Esophagus squamous epithelium (tissue), 4 donors: ENCODE results near the gene DBP.

Source experiments
- POLR2A ChIP-seq, 4 donors: fragments of 450-650 bp; IDR thresholded peaks; one replicate each; pipeline ENCODE4 v1.6.1; 2017; ENCODE audit warnings: antibody characterized with exemption in 4 of 4, mild to moderate bottlenecking in 4 of 4, moderate library complexity in 3 of 4
- TF ChIP-seq, protein P1 (sequence below), 6 experiments: fragments of 450-650 bp in 4 of 6; fragments of 200-600 bp in 2 of 6; sonication (generic) in 2 of 6; IDR thresholded peaks; one replicate each; pipeline ENCODE4 v1.5.1; 2016 to 2019; ENCODE audit warnings: antibody characterized with exemption in 6 of 6, mild to moderate bottlenecking in 4 of 6, moderate library complexity in 4 of 6

DNA sequence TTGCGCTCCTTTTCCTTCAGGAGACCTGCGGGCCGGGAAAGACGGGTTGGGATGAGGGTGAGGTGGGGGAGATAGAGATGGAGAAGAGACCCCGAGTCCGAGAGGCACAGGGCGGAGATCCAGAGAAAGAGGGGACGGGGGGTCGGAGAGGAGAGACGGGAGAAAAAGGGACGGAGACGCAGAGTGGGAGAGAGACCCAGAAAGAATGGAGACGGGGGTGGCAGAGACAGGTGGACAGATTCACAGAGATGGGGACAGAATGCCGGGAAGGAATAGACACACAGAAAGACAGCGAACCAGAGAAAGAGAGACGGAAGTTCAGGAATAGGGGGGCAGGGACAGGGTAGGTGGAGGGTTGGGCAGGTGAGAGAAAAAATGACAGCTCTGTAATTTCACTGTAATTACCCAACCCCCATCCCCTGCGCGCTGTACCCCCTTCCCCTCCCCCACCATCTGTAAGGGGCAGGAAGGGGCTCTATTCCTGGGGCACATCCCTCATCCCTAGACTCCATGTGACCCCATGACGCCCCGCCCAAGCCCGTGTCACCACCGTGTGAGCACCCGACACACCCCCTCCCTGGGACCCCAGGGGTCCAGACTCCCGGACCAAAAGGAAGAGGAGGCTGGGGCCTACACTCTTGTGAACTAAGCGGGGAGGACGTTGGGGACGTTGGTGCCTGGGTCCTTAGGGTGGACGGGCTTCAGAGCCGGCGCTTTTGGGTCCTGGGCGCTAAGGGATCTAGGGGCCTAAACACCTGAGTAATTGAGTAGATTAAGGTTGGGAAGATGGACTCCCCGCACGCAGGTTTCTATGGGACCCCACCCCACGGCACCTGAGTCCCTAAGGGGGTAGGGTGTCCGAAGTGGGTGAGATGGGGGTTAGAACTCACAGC is 967 bp downstream of the DBP start:
- TF ChIP-seq, protein P1, sequence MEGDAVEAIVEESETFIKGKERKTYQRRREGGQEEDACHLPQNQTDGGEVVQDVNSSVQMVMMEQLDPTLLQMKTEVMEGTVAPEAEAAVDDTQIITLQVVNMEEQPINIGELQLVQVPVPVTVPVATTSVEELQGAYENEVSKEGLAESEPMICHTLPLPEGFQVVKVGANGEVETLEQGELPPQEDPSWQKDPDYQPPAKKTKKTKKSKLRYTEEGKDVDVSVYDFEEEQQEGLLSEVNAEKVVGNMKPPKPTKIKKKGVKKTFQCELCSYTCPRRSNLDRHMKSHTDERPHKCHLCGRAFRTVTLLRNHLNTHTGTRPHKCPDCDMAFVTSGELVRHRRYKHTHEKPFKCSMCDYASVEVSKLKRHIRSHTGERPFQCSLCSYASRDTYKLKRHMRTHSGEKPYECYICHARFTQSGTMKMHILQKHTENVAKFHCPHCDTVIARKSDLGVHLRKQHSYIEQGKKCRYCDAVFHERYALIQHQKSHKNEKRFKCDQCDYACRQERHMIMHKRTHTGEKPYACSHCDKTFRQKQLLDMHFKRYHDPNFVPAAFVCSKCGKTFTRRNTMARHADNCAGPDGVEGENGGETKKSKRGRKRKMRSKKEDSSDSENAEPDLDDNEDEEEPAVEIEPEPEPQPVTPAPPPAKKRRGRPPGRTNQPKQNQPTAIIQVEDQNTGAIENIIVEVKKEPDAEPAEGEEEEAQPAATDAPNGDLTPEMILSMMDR (IDR thresholded peaks at IDR 0.05): no peak
- TF ChIP-seq POLR2A (IDR thresholded peaks at IDR 0.05): no peak
